Endothelial cell of hepatic sinusoid (primary cell): ENCODE results near the gene FOXN3.
"Not testable (repeated sequence)": the region's sequence is repeated elsewhere in the genome, so short reads cannot be mapped to it uniquely, and the experiment has no call there.

Source experiments
- in situ Hi-C: cut with HindIII; loops from 2 replicates; pipeline ENCODE4 v1.10.0; 2017; ENCODE audit warnings: low sequenced_read_pairs

The FOXN3 gene

GRCh38 chr14:89310211-89310610, 106.8 kb downstream of the FOXN3 start:
- in situ Hi-C loops, result no loop called here

GRCh38 chr14:89309670-89310177, 107.3 kb downstream of the FOXN3 start:
- in situ Hi-C loops, result loop anchor here (5.0 kb wide), 1 partner anchor 57 kb away; no protein-coding TSS in a partner anchor

GRCh38 chr14:89308232-89308959, 108.6 kb downstream of the FOXN3 start:
- in situ Hi-C loops, result loop anchor here (5.0 kb wide), 1 partner anchor 56 kb away; no protein-coding TSS in a partner anchor

- in situ Hi-C loops, result loop anchor here (5.0 kb wide), 1 partner anchor 55 kb away; no protein-coding TSS in a partner anchor
Measured at GRCh38 chr14:89307409-89307808, 109.6 kb downstream of the FOXN3 start.

GRCh38 chr14:89304972-89305703, 111.9 kb downstream of the FOXN3 start:
- in situ Hi-C loops, result loop anchor here (5.0 kb wide), 1 partner anchor 53 kb away; no protein-coding TSS in a partner anchor

- in situ Hi-C loops, result no loop called here
Measured at GRCh38 chr14:89304561-89304960, 112.5 kb downstream of the FOXN3 start.

- in situ Hi-C loops, result no loop called here
Measured at GRCh38 chr14:89303456-89304435, 113.3 kb downstream of the FOXN3 start.

- in situ Hi-C loops, result no loop called here
Measured at GRCh38 chr14:89302396-89302950, 114.6 kb downstream of the FOXN3 start.

GRCh38 chr14:89299587-89299986, 117.4 kb downstream of the FOXN3 start:
- in situ Hi-C loops, result no loop called here

- in situ Hi-C loops, result no loop called here
Measured at GRCh38 chr14:89298056-89298834, 118.8 kb downstream of the FOXN3 start.

- in situ Hi-C loops, result no loop called here
Measured at GRCh38 chr14:89296281-89296745, 120.7 kb downstream of the FOXN3 start.

- in situ Hi-C loops, result no loop called here
Measured at GRCh38 chr14:89294872-89295271, 122.2 kb downstream of the FOXN3 start.

GRCh38 chr14:89294469-89294868, 122.6 kb downstream of the FOXN3 start:
- in situ Hi-C loops, result not testable (repeated sequence)

GRCh38 chr14:89294060-89294459, 123.0 kb downstream of the FOXN3 start:
- in situ Hi-C loops, result no loop called here

GRCh38 chr14:89293314-89293916, 123.6 kb downstream of the FOXN3 start:
- in situ Hi-C loops, result no loop called here

- in situ Hi-C loops, result no loop called here
Measured at GRCh38 chr14:89292579-89293313, 124.3 kb downstream of the FOXN3 start.

GRCh38 chr14:89291351-89291940, 125.6 kb downstream of the FOXN3 start:
- in situ Hi-C loops, result no loop called here

- in situ Hi-C loops, result no loop called here
Measured at GRCh38 chr14:89290813-89291212, 126.2 kb downstream of the FOXN3 start.
